NCI-H187 treated with DMSO at 0.1 percent for 48 hours (cell line): ENCODE measurements around the gene ATAD3B.
"Not testable (repeated sequence)": the region's sequence is repeated elsewhere in the genome, so short reads cannot be mapped to it uniquely, and the experiment has no call there.

Experiments used
- DNase-seq: peaks from one replicate; lab custom pipeline; 2025; lab: John Stamatoyannopoulos, UW

The ATAD3B gene

DNA sequence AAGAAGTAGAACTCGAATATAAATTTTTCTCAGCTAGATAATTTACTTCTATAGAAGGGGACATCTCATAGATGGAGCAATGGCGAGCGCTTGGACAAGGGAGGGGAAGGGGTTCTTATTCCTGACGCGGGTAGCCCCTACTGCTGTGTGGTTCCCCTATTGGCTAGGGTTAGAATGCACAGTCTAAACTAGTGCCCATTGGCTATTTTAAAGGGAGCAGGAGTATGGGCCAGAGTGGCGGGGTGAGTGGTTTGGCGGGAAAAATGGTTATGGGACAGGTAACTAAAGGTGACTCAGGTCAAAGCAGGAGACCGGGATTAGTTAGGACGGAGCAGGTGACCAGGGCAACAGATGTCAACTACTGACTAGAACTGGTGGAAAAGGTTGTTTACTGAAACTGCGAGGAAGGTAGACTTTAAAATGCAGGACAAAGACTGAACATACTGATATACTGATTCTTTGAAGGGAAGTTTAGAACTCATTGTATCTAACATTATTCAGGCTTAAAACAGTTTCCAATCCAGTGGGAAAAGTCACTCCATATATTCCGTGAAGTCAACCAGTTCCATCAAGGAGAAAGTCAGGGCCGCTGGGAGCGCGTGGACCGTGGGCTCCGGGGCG lies 39.5 kb downstream of the ATAD3B start:
- no peak for DNase-seq

GRCh38 chr1:1511533-1512285 lies 40.1 kb downstream of the ATAD3B start, which contains the start of gene ATAD3A:
Gene ATAD3A (plus strand): TSS chr1:1512162. CDS start chr1:1512269, 107 bp downstream.
- DNase-seq = peak; percentile 69

DNA sequence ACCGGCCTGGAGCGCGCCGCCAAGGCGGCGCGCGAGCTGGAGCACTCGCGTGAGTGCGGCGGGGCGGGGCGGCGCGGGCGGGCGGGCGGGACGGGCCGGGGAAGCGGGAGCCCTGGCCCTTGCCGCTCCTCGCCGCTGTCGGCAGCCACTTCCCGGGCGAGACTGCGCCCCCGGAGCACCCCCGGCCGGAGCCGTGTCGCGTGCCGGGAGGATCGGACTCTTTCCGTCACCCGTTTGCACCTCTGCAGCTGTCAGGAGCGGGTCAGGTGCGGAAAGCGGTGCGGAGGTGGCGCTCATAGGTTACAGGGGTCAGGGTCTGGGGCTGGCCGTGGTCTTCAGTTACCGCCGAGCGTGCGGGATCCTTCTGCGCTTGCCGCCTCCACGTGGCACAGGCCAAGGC lies 40.9 kb downstream of the ATAD3B start:
- DNase-seq = not testable (repeated sequence)

DNA sequence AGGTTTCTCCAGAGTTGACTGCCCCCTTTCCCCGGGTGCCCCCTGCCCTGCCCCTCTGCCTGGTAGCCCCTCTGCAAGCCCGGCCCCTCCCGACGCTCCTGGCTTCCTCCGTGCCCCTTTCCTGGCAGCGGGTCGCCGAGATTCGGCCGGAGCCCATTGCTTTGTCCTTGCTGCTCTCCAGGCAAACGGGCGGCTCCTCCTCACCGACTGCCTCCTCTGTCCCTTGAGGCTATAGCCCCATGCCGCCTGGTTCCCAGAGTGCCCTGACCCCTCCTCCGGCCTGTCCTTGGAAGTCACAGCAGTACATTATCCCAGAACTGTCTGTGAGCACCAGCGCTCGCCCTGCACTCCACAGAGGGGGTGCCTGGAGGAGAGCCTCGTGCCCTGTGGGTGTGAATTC lies 42.1 kb downstream of the ATAD3B start:
- not testable (repeated sequence) for DNase-seq

- not testable (repeated sequence) for DNase-seq
Measured at GRCh38 chr1:1514376-1514775, 42.8 kb downstream of the ATAD3B start.

DNA sequence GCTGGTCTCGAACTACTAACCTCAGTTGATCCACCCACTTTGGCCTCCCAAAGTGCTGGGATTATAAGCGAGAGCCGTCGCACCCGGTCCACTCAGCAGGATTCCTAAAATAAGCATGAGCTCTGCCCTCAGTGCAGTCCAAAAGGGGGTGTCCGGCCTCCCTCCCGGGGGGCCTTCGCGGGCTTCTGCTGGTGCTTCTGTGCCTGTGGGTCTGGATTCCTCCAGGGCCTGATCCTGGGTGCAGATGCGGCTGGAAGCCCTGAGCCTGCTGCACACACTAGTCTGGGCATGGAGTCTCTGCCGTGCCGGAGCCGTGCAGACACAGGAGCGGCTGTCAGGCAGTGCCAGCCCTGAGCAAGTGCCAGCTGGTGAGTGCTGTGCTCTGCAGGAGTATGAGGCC lies 45.4 kb downstream of the ATAD3B start:
- DNase-seq = not testable (repeated sequence)

DNA sequence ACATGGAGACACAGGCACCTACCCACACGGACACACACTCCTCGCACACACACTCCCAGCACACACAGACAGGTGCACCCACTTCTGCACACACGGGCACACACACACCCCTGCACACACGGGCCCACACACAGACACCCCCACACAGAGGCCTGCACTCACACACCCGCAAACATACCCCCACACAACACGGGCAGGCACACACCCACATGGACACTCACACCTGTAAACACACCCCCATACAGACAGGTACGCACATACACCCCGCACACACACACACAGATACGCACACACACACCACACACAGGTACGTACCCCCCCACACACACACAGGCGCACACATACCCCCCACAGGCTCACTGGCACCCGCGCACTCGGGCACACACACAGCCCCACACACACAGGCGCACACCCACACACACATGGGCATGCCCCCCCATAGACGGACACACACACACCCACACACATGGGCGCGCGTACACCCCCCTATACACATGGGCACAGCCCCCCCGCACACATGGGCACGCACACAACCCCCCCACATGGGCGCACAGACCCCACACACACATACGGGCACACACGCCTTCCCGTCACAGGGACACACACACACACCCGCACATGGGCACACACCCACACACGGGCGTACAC lies 46.5 kb downstream of the ATAD3B start:
- DNase-seq = no peak

DNA sequence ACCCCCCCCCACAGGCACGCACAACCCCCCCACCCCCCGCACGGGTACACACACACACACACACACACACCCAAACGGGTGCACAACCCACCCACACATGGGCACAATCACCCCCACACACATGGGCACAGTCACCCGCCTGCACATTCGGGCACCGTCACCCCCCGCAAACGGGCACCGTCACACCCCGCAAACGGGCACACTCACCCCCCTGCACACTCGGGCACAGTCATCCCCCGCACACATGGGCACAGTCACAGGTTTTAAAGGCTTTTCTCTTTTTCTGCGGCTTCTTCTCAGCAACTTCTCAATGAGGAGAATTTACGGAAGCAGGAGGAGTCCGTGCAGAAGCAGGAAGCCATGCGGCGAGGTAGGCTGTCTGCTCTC lies 47.0 kb downstream of the ATAD3B start:
- not testable (repeated sequence) for DNase-seq

DNA sequence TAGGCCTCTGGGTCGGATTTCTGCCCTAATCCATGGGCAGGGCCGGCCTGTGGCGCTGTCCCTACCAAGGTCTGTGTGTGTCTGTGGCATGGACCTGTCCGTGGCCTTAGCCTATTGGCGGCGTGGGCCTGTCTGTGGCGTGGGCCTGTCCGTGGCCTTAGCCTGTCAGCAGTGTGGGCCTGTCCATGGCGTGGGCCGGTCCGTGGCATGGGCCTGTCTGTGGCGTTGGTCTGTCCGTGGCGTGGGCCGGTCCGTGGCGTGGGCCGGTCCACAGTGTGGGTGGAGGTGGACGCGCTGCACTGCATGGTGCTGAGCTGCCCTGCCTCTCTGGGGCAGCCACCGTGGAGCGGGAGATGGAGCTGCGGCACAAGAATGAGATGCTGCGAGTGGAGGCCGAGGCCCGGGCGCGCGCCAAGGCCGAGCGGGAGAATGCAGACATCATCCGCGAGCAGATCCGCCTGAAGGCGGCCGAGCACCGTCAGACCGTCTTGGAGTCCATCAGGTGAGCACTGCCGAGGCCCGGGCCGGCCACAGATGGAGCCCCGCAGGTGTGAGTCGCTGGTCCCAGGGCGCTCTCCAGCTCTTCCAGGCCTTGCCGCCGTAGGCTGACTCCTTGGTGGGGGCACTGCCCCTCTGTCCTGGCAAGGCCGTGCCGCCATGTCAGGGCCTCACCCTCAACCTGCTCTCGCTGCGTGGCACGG lies 48.4 kb downstream of the ATAD3B start:
- not testable (repeated sequence) for DNase-seq

- no peak for DNase-seq
Measured at GRCh38 chr1:1521331-1521730, 49.8 kb downstream of the ATAD3B start.

GRCh38 chr1:1522536-1522935 lies 51.0 kb downstream of the ATAD3B start:
- DNase-seq = not testable (repeated sequence)

- DNase-seq = not testable (repeated sequence)
Measured at GRCh38 chr1:1523226-1523625, 51.7 kb downstream of the ATAD3B start.

- DNase-seq = not testable (repeated sequence)
Measured at GRCh38 chr1:1523651-1524050, 52.1 kb downstream of the ATAD3B start.

DNA sequence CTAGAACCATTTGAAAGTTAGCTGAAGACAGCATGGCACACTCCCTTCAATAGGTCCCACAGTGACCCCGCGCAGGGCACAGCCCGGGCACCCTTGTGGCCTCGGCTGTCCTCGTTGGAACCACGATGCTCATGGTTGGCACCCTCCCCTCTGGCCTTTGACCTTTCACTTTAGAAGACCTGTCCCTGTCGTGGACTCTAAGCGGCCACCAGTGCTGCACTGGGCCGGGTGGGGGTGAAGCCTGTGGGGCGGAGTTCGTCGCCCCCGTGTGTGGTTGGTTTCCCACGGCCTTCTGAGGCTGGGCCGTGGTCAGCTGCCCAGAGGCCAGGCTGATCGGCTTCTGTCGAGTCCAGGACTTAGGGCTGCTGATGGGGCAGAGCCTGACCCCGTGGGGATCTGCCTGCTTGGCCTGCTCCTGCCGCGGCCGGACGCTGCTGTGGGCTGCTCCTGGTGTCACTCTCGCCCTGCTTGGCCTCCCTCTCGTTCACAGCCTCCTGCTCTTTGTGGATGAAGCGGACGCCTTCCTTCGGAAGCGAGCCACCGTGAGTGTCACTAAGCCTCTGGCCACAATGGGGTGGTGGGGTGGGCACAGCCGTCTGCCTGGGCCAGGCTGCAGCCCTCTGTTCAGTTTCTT lies 53.3 kb downstream of the ATAD3B start:
- DNase-seq = not testable (repeated sequence)

- DNase-seq = not testable (repeated sequence)
Measured at GRCh38 chr1:1526476-1526875, 54.9 kb downstream of the ATAD3B start.

GRCh38 chr1:1527092-1527816 lies 55.7 kb downstream of the ATAD3B start:
- DNase-seq = no peak

DNA sequence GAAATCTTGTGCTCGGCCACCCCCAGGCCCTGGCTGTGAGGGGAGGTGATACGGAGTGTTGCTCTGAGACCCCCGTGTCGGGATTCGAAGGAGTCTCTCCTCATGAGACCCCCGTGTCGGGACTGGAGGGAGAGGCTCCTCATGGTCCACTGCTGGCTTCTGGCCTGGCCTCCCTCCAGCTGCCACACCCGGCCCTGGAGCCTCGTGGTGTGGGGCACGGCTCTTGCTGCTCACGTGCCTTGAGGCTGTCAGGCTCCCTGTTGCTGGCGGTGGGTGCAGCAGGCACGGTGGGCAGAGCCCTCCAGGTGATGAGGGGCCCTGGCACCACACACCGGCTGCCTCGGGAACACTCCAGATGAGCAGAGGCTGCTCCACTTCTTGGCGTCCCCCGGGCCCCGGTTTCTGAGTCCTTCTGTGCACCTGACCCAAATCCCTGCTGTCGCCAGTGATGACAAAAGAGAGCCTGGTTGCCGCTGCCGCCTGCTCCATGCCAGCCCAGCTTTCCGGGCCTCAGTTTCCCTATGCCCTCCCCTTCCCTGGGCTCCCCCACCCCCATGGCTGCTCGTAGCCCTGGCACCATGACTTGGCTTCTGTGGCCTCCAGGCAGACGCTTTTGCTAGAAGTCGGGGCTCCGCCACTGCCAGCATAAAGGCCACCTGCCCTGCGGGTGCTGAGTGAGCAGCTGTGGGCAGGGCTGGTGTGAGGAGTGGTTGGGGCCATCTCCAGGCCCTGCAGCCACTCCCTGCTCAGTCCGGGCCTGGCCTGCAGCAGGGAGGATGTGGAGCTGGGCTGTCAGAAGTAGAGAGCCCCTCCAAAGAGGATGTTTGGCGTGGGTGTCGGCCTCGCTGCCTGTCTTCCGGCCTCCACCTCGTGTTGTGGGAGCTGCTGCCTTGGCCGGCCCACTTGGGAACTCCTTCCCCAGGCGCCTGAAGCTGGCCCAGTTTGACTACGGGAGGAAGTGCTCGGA lies 57.0 kb downstream of the ATAD3B start:
- DNase-seq = no peak

- DNase-seq = no peak
Measured at GRCh38 chr1:1529321-1529720, 57.8 kb downstream of the ATAD3B start.

DNA sequence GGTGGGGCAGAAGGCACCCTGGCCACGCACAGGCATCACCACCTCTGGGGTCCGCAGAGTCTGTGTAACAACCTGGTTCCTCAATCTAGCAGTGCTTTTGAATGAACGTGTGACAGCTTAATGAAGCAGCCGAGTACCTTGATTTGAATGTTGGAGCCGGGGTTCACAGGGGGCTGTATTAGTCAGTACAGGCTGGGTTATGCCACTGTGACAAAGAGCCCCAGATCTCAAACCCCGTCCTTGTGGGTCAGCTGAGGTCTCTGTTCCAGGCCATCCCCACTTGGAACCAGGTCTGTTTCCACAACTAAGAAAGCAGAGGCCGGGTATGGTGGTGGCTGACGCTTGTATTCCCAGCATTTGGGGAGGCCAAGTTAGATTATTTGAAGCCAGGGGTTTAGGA lies 58.4 kb downstream of the ATAD3B start:
- no peak for DNase-seq

- no peak for DNase-seq
Measured at GRCh38 chr1:1531947-1532346, 60.4 kb downstream of the ATAD3B start.
